Sigmoid colon (tissue), 7 donors: ENCODE data around the gene VOPP1. TPM values are rescaled to one million over a fixed set of nuclear protein-coding genes. Genes with fewer than 3 reads are reported as not detected.
"Not testable (repeated sequence)": the region's sequence is repeated elsewhere in the genome, so short reads cannot be mapped to it uniquely, and the experiment has no call there.

ENCODE experiments used
- DNase-seq: peaks from one replicate; pipeline ENCODE4 v3.0.0-alpha.2; 2019
- H3K27ac ChIP-seq, 4 donors: fragments of 200-600 bp; sonication (generic); one replicate each; pipeline ENCODE4 v1.5.1; 2016 to 2019; ENCODE audit warnings: mild to moderate bottlenecking in 1 of 4
- H3K27me3 ChIP-seq, 3 donors: fragments of 200-600 bp; sonication (generic); one replicate each; pipeline ENCODE4 v1.5.1; 2019; ENCODE audit warnings: mild to moderate bottlenecking in 1 of 3
- H3K36me3 ChIP-seq, 4 donors: fragments of 200-600 bp; sonication (generic); one replicate each; pipeline ENCODE4 v1.5.1; 2016 to 2019
- H3K4me1 ChIP-seq, 4 donors: fragments of 200-600 bp; sonication (generic); one replicate each; pipeline ENCODE4 v1.5.1; 2017 to 2019
- H3K4me3 ChIP-seq, 4 donors: fragments of 200-600 bp; sonication (generic); one replicate each; pipeline ENCODE4 v1.5.1; 2017 to 2019; ENCODE audit warnings: mild to moderate bottlenecking in 2 of 4, moderate library complexity in 1 of 4
- H3K9me3 ChIP-seq, 4 donors: fragments of 200-600 bp in 3 of 4; sonication (generic) in 3 of 4; one replicate each; pipeline versions ENCODE4 v1.5.1 to v1.6.1; 2013 to 2019
- EP300 ChIP-seq, 4 donors: sonication (generic); formaldehyde crosslinking; IDR thresholded peaks; one replicate each; pipeline ENCODE4 v1.6.1; 2017; ENCODE audit warnings: antibody characterized with exemption in 4 of 4
- POLR2A ChIP-seq, 2 donors: fragments of 450-650 bp; IDR thresholded peaks; one replicate each; pipeline ENCODE4 v1.6.1; 2016; ENCODE audit warnings: antibody characterized with exemption in 2 of 2, mild to moderate bottlenecking in 2 of 2, moderate library complexity in 2 of 2
- POLR2AphosphoS5 ChIP-seq, 4 donors: sonication (generic); formaldehyde crosslinking; IDR thresholded peaks; one replicate each; pipeline ENCODE4 v1.6.1; 2017; ENCODE audit warnings: antibody characterized with exemption in 4 of 4
- WGBS, 2 donors: extraction: QIAGEN DNeasy Blood & Tissue Kit; methylation state at CpG; one replicate each; pipeline ENCODE4 v1.1.7; 2013; 5-methylcytosine and 5-hydroxymethylcytosine counted together
- intact Hi-C: fragments of 100-400 bp; cut with DNase I; formaldehyde crosslinking; loops from one replicate; pipeline ENCODE4 v1.15.1; 2023
- polyA plus RNA-seq, 3 donors: library from polyadenylated mRNA; stranded (reverse); fragments of 200-250 nt; gene quantifications; one replicate each; pipeline ENCODE4 v1.2.3, GENCODE V29; 2013
- total RNA-seq, 4 donors: library from RNA; depleted of rRNA; stranded (reverse); fragments of >200 nt; gene quantifications; one replicate each; pipeline ENCODE4 v1.1.0, GENCODE V29; 2016
- TF ChIP-seq, protein P1 (sequence below), 4 experiments: fragments of 450-650 bp in 3 of 4; fragments of 200-600 bp in 1 of 4; IDR thresholded peaks; one replicate each; pipeline ENCODE4 v1.5.1; 2016 to 2019; ENCODE audit warnings: antibody characterized with exemption in 4 of 4, mild to moderate bottlenecking in 3 of 4, moderate library complexity in 2 of 4
- donor health status: healthy with polysubstance abuse.
- donor health status: Bipolar disorder and iron deficiency.
- donor health status: healthy.

The VOPP1 gene
- total and polyA plus RNA-seq, 7 donors: 22.2 to 59.5 (median 26.4) TPM

DNA sequence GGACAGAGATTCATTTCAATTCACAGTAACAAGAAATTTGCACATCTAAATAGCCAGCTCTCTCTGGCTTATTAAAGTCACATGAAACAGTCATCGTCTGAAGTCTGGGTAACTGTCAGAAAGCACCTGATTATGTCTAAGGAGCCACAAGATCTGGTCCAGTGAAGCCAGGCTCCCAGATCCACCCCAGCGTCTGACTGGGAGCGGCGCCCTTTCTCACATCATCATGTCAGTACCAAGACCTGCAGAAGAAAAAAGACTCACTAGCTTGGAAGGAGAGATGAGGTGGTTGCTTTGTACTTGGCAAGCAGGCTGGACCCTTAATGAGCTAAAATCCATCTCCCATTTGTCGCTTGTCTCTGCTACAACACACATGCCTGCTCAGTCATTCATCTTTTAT, 58.4 kb downstream of the VOPP1 start:
- H3K9me3 ChIP-seq: no peaks in the 10 kb centered on the region
- intact Hi-C loops: no loop called here
- no peak for DNase-seq
- no peaks in the 10 kb centered on the region for H3K27me3 ChIP-seq
- H3K36me3 ChIP-seq: peaks cover 0 to 20% (median 7%) of the 10 kb centered on the region in 4 donors
- peaks cover 0 to 17% (median 13%) of the 10 kb centered on the region in 4 donors for H3K4me1 ChIP-seq
- no peak overlapping the region for H3K27ac ChIP-seq
- 93 to 95% methylated on average over 5 of the region's 5 CpGs for WGBS, 2 donors
- TF ChIP-seq, protein P1, sequence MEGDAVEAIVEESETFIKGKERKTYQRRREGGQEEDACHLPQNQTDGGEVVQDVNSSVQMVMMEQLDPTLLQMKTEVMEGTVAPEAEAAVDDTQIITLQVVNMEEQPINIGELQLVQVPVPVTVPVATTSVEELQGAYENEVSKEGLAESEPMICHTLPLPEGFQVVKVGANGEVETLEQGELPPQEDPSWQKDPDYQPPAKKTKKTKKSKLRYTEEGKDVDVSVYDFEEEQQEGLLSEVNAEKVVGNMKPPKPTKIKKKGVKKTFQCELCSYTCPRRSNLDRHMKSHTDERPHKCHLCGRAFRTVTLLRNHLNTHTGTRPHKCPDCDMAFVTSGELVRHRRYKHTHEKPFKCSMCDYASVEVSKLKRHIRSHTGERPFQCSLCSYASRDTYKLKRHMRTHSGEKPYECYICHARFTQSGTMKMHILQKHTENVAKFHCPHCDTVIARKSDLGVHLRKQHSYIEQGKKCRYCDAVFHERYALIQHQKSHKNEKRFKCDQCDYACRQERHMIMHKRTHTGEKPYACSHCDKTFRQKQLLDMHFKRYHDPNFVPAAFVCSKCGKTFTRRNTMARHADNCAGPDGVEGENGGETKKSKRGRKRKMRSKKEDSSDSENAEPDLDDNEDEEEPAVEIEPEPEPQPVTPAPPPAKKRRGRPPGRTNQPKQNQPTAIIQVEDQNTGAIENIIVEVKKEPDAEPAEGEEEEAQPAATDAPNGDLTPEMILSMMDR (IDR thresholded peaks at IDR 0.05): no peak
- TF ChIP-seq EP300 (IDR thresholded peaks at IDR 0.05) (no peak), POLR2A (IDR thresholded peaks at IDR 0.05) (no peak), POLR2AphosphoS5 (IDR thresholded peaks at IDR 0.05) (no peak)
- H3K4me3 ChIP-seq: no peak overlapping the region

DNA sequence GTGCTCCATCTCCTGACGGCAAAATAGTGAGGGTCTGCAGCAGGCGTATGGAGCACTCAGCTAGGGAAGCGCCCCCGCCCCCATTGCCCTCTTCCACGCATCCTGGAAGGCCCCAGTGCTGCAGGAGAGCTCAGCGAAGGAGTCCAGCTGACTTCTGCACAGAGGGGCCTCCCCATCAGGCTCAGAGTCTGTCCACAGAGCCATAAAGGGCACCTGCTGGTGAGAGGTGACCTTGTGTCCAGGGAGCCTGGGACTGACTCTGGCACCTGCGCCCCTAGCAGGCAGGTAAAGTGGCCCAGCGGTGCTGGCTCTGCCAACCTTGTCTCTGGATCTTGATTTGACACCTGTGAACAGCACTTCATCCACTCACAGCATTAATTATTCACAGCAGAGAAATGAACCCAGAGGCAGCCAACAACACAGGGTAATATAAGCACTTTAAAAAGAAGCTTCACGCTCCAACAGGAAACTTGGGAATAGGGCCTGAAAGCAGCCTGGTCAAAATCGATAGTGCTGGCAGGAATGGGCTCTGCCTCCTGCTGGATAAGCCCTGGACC, 59.6 kb downstream of the VOPP1 start:
- intact Hi-C loops: no loop called here
- peaks cover 0 to 17% (median 13%) of the 10 kb centered on the region in 4 donors for H3K4me1 ChIP-seq
- TF ChIP-seq, protein P1 (IDR thresholded peaks at IDR 0.05): no peak
- TF ChIP-seq POLR2AphosphoS5 (IDR thresholded peaks at IDR 0.05): no peak
- TF ChIP-seq POLR2A (IDR thresholded peaks at IDR 0.05): no peak
- no peak for TF ChIP-seq EP300 (IDR thresholded peaks at IDR 0.05)
- H3K9me3 ChIP-seq: no peaks in the 10 kb centered on the region
- peaks cover 0 to 12% (median 2%) of the 10 kb centered on the region in 4 donors for H3K36me3 ChIP-seq
- DNase-seq: no peak
- no peak overlapping the region for H3K27ac ChIP-seq
- WGBS, 2 donors: 94 to 95% methylated on average over 10 of the region's 10 CpGs
- no peaks in the 10 kb centered on the region for H3K27me3 ChIP-seq
- H3K4me3 ChIP-seq: no peak overlapping the region

DNA sequence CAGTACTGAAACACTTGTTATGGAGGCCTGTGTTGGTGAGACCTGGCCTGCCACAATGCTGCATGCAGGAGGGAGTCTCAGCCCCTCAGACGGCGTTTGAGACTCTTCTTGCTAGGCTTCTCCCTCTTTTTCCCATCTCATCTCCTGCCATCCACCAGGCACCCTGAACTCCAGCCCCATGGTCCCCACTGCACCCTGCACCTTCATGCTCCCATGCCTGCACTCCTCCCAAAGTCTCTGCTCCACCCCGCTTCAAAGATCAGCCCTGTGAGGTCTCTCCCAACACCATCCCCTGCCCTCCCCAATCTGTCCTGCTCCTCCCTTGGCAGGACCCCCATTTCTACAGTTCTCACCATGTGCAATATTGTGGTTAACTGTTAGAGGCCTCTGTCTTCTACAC, 61.7 kb downstream of the VOPP1 start:
- TF ChIP-seq, protein P1 (IDR thresholded peaks at IDR 0.05): no peak
- TF ChIP-seq POLR2AphosphoS5 (IDR thresholded peaks at IDR 0.05): no peak
- no peak for TF ChIP-seq POLR2A (IDR thresholded peaks at IDR 0.05)
- TF ChIP-seq EP300 (IDR thresholded peaks at IDR 0.05): no peak
- Histone ChIP-seq H3K27ac (no peak overlapping the region), H3K4me3 (no peak overlapping the region), H3K36me3 (peaks cover 0 to 4% (median 0%) of the 10 kb centered on the region in 4 donors), H3K27me3 (no peaks in the 10 kb centered on the region), H3K9me3 (no peaks in the 10 kb centered on the region), H3K4me1 (peaks cover 0 to 9% (median 3%) of the 10 kb centered on the region in 4 donors)
- no peak for DNase-seq
- intact Hi-C loops: no loop called here
- 93 to 98% methylated on average over 3 of the region's 3 CpGs for WGBS, 2 donors

DNA sequence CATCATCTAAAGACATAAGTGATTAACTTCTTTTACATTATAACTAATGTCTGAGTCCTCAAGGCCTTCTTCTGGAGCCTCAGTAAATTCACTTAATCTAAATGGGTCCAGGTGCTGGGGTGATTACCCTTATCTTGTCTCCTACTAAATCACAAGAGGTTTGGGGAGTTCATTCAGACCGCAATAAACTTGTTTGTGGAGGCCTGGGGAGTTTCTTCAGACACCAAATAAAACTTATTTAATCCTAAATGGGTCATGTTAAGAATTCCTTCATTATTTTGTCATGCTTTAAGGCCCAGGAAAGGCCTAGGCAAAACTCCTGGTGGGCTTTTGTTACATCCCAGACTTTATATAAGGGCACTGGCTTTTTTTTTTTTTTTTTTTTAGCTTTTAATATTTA, 62.1 kb downstream of the VOPP1 start:
- H3K4me1 ChIP-seq, DNase-seq, H3K36me3 ChIP-seq, H3K4me3 ChIP-seq, intact Hi-C loops, H3K27ac ChIP-seq, H3K9me3 ChIP-seq, H3K27me3 ChIP-seq: not testable (repeated sequence)
- 90 to 97% methylated on average over 1 of the region's 1 CpG for WGBS, 2 donors

DNA sequence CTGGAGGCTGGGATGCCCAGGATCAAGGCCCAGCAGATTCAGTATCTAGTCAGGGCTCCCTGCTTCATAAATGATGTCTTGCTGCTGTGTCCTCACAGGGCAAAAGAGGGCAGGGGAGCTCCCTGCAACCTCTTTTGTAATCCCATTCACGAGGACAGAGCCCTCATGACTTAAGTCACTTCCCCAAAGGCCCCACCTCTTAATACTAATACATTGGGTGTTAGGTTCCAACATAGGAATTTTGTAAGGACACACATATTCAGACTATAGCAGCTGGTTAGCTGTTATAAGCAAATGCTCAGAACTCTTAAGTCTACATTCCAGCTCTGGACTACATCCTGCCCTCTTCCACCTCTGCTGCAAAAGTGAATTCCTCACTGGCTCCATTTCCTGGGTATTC, 63.0 kb downstream of the VOPP1 start:
- H3K4me1 ChIP-seq: peaks cover 0 to 7% (median 0%) of the 10 kb centered on the region in 4 donors
- WGBS, 2 donors: 59 to 77% methylated on average over 1 of the region's 1 CpG

More for the DNA sequence above, 63.0 kb downstream of the VOPP1 start:
- Histone ChIP-seq H3K27me3 (no peaks in the 10 kb centered on the region), H3K36me3 (no peaks in the 10 kb centered on the region), H3K27ac (no peak overlapping the region), H3K9me3 (no peaks in the 10 kb centered on the region), H3K4me3 (no peak overlapping the region)
- TF ChIP-seq, protein P1 (IDR thresholded peaks at IDR 0.05): no peak
- TF ChIP-seq POLR2AphosphoS5 (IDR thresholded peaks at IDR 0.05): no peak
- no peak for DNase-seq
- intact Hi-C loops: no loop called here
